Kidney (tissue), 14 donors: ENCODE results near the gene UQCR11. TPM values are rescaled to one million over a fixed set of nuclear protein-coding genes. Genes with fewer than 3 reads are reported as not detected.

ENCODE experiments used
- DNase-seq, 5 donors: peaks; one replicate each; pipeline ENCODE4 v3.0.0-alpha.2; 2013 to 2020
- FAIRE-seq: peaks from 2 replicates; lab custom pipeline; 2012; peaks lifted over from hg19 to GRCh38; lab: Jason Lieb, UNC
- H3K27ac ChIP-seq, 2 donors: one replicate each; pipeline ENCODE4 v1.7.0; 2013; ENCODE audit warnings: low read depth in 2 of 2, low read length in 2 of 2, inconsistent platforms in 1 of 2
- H3K27me3 ChIP-seq: one replicate; pipeline ENCODE4 v1.7.1; 2013; ENCODE audit warnings: low read length, inconsistent platforms; ENCODE audit not compliant: control insufficient read depth, insufficient read depth
- H3K36me3 ChIP-seq, 3 donors: one replicate each; pipeline versions ENCODE4 v1.7.0 to v1.7.1; 2013; ENCODE audit warnings: low read length in 3 of 3, control low read depth in 1 of 3, inconsistent platforms in 1 of 3; ENCODE audit not compliant: insufficient read depth in 3 of 3, control insufficient read depth in 2 of 3
- H3K4me1 ChIP-seq, 3 donors: one replicate each; pipeline versions ENCODE4 v1.7.0 to v1.7.1; 2013; ENCODE audit warnings: low read length in 3 of 3, inconsistent platforms in 1 of 3, low read depth in 1 of 3; ENCODE audit not compliant: control insufficient read depth in 2 of 3, insufficient read depth in 2 of 3
- H3K4me3 ChIP-seq, 3 donors: one replicate each; pipeline versions ENCODE4 v1.7.0 to v1.8.1; 2013; ENCODE audit warnings: low read length in 3 of 3, control low read depth in 1 of 3, inconsistent platforms in 1 of 3
- H3K9ac ChIP-seq, 3 donors: one replicate each; pipeline versions ENCODE4 v1.7.0 to v1.7.1; 2013; ENCODE audit warnings: low read length in 3 of 3, control low read depth in 1 of 3, inconsistent platforms in 1 of 3
- H3K9me3 ChIP-seq, 3 donors: one replicate each; pipeline versions ENCODE4 v1.7.0 to v1.7.1; 2013; ENCODE audit warnings: low read length in 3 of 3, control low read depth in 1 of 3, inconsistent platforms in 1 of 3; ENCODE audit not compliant: control insufficient read depth in 2 of 3, insufficient read depth in 1 of 3
- CTCF ChIP-seq: IDR thresholded peaks from 3 replicates; pipeline ENCODE4 v1.5.1; 2012; ENCODE audit warnings: mild to moderate bottlenecking, moderate library complexity, borderline replicate concordance; ENCODE audit not compliant: insufficient read depth; ENCODE audit errors: extremely low read depth
- intact Hi-C: fragments of 100-400 bp; cut with DNase I; formaldehyde crosslinking; loops from one replicate; pipeline ENCODE4 v1.11.1; 2022
- polyA plus RNA-seq: library from polyadenylated mRNA; stranded (reverse); fragments of 350-450 nt; fragmentation: Illumina TruSeq; extraction: RNeasy Lipid Tissue Mini Kit (QIAGEN cat#74804); gene quantifications from one replicate; pipeline ENCODE4 v1.2.3, GENCODE V29; 2014; ENCODE audit warnings: low read depth, low replicate concordance; ENCODE audit not compliant: insufficient read depth
- total RNA-seq: library from RNA; stranded (reverse); fragmentation: NEBNext Ultra II Directional; extraction: Animal tissue kit (Norgen Biotek cat#: 25700); gene quantifications from one replicate; pipeline ENCODE4 v1.2.1, GENCODE V29; 2021
- donor health status: control.
- donor health status: control.
- donor health status: control.
- donor health status: control.
- donor health status: control.
- donor health status: DM: yes; HTN: yes; CAD: no.
- donor health status: Normal renal cell carcinoma (clear cell type).

The UQCR11 gene
- total and polyA plus RNA-seq, 2 donors from 2014 or later, result 200 to 777 TPM

- Histone ChIP-seq H3K9me3 (no peaks in the 10 kb centered on the region), H3K4me1 (peaks cover 0 to 11% (median 6%) of the 10 kb centered on the region in 3 donors), H3K36me3 (no peaks in the 10 kb centered on the region), H3K9ac (peak overlapping the region in 2 of 3 donors; percentile 37 to 81), H3K27ac (peak overlapping the region in 1 of 2 donors; percentile 67), H3K27me3 (no peaks in the 10 kb centered on the region), H3K4me3 (peak overlapping the region; percentile 40 to 82 (median 68))
- intact Hi-C loops, result no loop called here
- no peak for DNase-seq
- TF ChIP-seq CTCF, result no peak
- FAIRE-seq, result no peak
These were observed 48.0 kb upstream of the UQCR11 start for GRCh38 chr19:1653300-1653628.

- TF ChIP-seq CTCF, result no peak
- no peaks in the 10 kb centered on the region for H3K9me3 ChIP-seq
- no peaks in the 10 kb centered on the region for H3K36me3 ChIP-seq
- H3K4me1 ChIP-seq, result peaks cover 0 to 11% (median 6%) of the 10 kb centered on the region in 3 donors
- H3K27ac ChIP-seq, result peak within 1 kb of the TSS; percentile 100
- peak within 1 kb of the TSS; percentile 61 to 82 (median 68) for H3K4me3 ChIP-seq
- peak; percentile 99 to 100 (median 99) for DNase-seq
- intact Hi-C loops, result no loop called here
- H3K9ac ChIP-seq, result peak within 1 kb of the TSS; percentile 36 to 85 (median 82)
- FAIRE-seq, result peak; percentile 98
- H3K27me3 ChIP-seq, result no peaks in the 10 kb centered on the region
These were observed 47.4 kb upstream of the UQCR11 start, which contains the start of gene TCF3 for GRCh38 chr19:1652471-1653299. TSS of gene TCF3 (minus strand) at chr19:1652615. CDS start at chr19:1650248, 2,367 bp downstream.

- Histone ChIP-seq H3K4me1 (peaks cover 0 to 11% (median 6%) of the 10 kb centered on the region in 3 donors), H3K27ac (no peak overlapping the region), H3K9ac (peak overlapping the region in 2 of 3 donors; percentile 22 to 51), H3K9me3 (no peaks in the 10 kb centered on the region), H3K4me3 (peak overlapping the region; percentile 55 to 61 (median 57)), H3K36me3 (no peaks in the 10 kb centered on the region), H3K27me3 (no peaks in the 10 kb centered on the region)
- FAIRE-seq (no peak), DNase-seq (peak; percentile 30 to 87 (median 69))
- intact Hi-C loops, result no loop called here
- no peak for TF ChIP-seq CTCF
These were observed 46.5 kb upstream of the UQCR11 start for GRCh38 chr19:1651568-1652291.
